K562 (cell line): ENCODE data around the gene LMOD1. TPM values are rescaled to one million over a fixed set of nuclear protein-coding genes. Genes with fewer than 3 reads are reported as not detected.

ENCODE experiments used
- ARHGAP35 ChIP-seq: fragments of 450-650 bp; IDR thresholded peaks from 2 replicates; pipeline ENCODE4 v1.6.1; 2018; ENCODE audit not compliant: partially characterized antibody
- ARID3B ChIP-seq: fragments of 250-450 bp; sonication (Bioruptor Pico); IDR thresholded peaks from 2 replicates; pipeline ENCODE4 v1.4.0; 2020; ENCODE audit warnings: borderline replicate concordance
- ATF1 ChIP-seq, 2 experiments: fragments of 450-650 bp in 1 of 2; IDR thresholded peaks; 2 replicates each; pipeline ENCODE4 v1.6.1; 2016; ENCODE audit warnings: missing compliant biosample characterization in 1 of 2, missing genetic modification characterization in 1 of 2
- CHD2 ChIP-seq: IDR thresholded peaks from 2 replicates; pipeline ENCODE4 v1.6.1; 2011; ENCODE audit warnings: low read depth, low read length
- ETS2 ChIP-seq: IDR thresholded peaks from 2 replicates; pipeline ENCODE4 v1.6.1; 2016; ENCODE audit warnings: borderline replicate concordance, missing genetic modification characterization, mild to moderate bottlenecking, moderate library complexity, missing compliant biosample characterization; ENCODE audit not compliant: poor library complexity, severe bottlenecking
- SLC30A9 ChIP-seq: fragments of 250-450 bp; sonication (Bioruptor Pico); IDR thresholded peaks from 2 replicates; pipeline ENCODE4 v1.8.0; 2022; ENCODE audit warnings: mild to moderate bottlenecking, moderate library complexity
- SRSF9 ChIP-seq: fragments of 200-400 bp; formaldehyde crosslinking; IDR thresholded peaks from 2 replicates; pipeline ENCODE4 v1.6.1; 2017; ENCODE audit warnings: low read depth, low read length, borderline replicate concordance
- TCFL5 ChIP-seq: fragments of 250-450 bp; sonication (Bioruptor Pico); conservative IDR thresholded peaks from 2 replicates; pipeline ENCODE4 v1.6.1; 2021; ENCODE audit warnings: mild to moderate bottlenecking, moderate library complexity, matching md5 sums
- ZFP30 ChIP-seq: fragments of 250-450 bp; sonication (Bioruptor Pico); IDR thresholded peaks from 2 replicates; pipeline ENCODE4 v1.8.0; 2022; ENCODE audit warnings: moderate library complexity, mild to moderate bottlenecking, inconsistent platforms, borderline replicate concordance
- ZNF449 ChIP-seq: fragments of 250-450 bp; sonication (Bioruptor Pico); IDR thresholded peaks from 2 replicates; pipeline ENCODE4 v1.8.0; 2022; ENCODE audit warnings: moderate library complexity, mild to moderate bottlenecking, inconsistent platforms
- polyA plus RNA-seq, 8 experiments: library from polyadenylated mRNA; depleted of rRNA in 4 of 8; stranded (reverse) in 5 of 8; unstranded in 3 of 8; fragments of >200 nt; fragmentation: Nextera tagmentation in 2 of 8; fragmentation: Illumina TruSeq in 1 of 8; extraction: Ambion mirVana in 2 of 8; extraction: Trizol in 1 of 8; gene quantifications; 2 replicates each; pipeline versions ENCODE4 v1.2.1 to v1.2.3, GENCODE V29; 2011 to 2014; ENCODE audit warnings: inconsistent platforms in 1 of 8, missing spikeins in 1 of 8
- total RNA-seq, 7 experiments: library from RNA; depleted of rRNA in 6 of 7; stranded (reverse); fragments of >200 nt in 6 of 7; fragmentation: Illumina TruSeq in 2 of 7; extraction: Trizol in 2 of 7; gene quantifications; 2 replicates each; pipeline versions ENCODE4 v1.2.1 to v1.2.3, GENCODE V29; 2011 to 2021; ENCODE audit warnings: low replicate concordance in 1 of 7
- TF ChIP-seq, protein P1 (sequence below): sonication (generic); formaldehyde crosslinking; IDR thresholded peaks from 2 replicates; pipeline ENCODE4 v1.8.0; 2022; ENCODE audit warnings: mild to moderate bottlenecking, missing genetic modification reagents
- TF ChIP-seq, protein P2 (sequence below), 3 experiments: IDR thresholded peaks in 2 of 3; conservative IDR thresholded peaks in 1 of 3; 2 replicates each; pipeline ENCODE4 v1.5.1; 2011 to 2012; ENCODE audit warnings: low read length in 3 of 3, mild to moderate bottlenecking in 3 of 3, control low read depth in 2 of 3, improper control_type of control experiment in 1 of 3, inconsistent platforms in 1 of 3, low read depth in 1 of 3, mixed read lengths in 1 of 3, moderate library complexity in 1 of 3; ENCODE audit not compliant: insufficient read depth in 2 of 3

LMOD1 gene
- total and polyA plus RNA-seq, 9 of the 15 experiments (the other 6 are each of a cell fraction or from before 2014, with no cell fraction given), result 0.03 to 0.54 (median 0.38) TPM; not detected in 1

DNA sequence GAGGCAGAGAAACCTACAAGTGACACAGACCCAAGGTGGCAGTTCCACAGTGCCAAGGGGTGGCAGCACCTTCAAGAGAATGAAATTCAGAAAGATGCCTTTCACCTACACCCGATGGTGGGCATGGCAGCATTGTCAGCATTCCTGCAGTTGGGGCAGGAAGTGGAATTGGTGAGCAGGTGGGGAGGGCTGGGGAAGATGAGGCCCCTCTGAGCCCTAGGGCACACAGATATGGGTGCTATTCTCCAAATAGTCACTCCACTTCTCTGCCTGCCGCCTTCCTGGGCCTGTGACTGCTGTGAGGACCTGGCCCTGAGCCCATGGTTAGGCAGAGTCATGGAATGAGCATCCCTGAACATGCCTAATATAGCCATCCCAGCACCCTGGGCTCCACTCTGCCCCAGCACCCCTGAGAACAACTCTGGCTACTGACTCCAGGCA lies 49.4 kb downstream of the LMOD1 start (continued):
- TF ChIP-seq ZFP30 (CRISPR knock-in tag), result no peak
- TF ChIP-seq, protein P1, sequence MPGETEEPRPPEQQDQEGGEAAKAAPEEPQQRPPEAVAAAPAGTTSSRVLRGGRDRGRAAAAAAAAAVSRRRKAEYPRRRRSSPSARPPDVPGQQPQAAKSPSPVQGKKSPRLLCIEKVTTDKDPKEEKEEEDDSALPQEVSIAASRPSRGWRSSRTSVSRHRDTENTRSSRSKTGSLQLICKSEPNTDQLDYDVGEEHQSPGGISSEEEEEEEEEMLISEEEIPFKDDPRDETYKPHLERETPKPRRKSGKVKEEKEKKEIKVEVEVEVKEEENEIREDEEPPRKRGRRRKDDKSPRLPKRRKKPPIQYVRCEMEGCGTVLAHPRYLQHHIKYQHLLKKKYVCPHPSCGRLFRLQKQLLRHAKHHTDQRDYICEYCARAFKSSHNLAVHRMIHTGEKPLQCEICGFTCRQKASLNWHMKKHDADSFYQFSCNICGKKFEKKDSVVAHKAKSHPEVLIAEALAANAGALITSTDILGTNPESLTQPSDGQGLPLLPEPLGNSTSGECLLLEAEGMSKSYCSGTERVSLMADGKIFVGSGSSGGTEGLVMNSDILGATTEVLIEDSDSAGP (CRISPR knock-in tag), result no peak
- TF ChIP-seq ETS2 (tag), result no peak
- TF ChIP-seq ARHGAP35, result no peak
- TF ChIP-seq, protein P2, sequence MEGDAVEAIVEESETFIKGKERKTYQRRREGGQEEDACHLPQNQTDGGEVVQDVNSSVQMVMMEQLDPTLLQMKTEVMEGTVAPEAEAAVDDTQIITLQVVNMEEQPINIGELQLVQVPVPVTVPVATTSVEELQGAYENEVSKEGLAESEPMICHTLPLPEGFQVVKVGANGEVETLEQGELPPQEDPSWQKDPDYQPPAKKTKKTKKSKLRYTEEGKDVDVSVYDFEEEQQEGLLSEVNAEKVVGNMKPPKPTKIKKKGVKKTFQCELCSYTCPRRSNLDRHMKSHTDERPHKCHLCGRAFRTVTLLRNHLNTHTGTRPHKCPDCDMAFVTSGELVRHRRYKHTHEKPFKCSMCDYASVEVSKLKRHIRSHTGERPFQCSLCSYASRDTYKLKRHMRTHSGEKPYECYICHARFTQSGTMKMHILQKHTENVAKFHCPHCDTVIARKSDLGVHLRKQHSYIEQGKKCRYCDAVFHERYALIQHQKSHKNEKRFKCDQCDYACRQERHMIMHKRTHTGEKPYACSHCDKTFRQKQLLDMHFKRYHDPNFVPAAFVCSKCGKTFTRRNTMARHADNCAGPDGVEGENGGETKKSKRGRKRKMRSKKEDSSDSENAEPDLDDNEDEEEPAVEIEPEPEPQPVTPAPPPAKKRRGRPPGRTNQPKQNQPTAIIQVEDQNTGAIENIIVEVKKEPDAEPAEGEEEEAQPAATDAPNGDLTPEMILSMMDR (IDR thresholded peaks at IDR 0.05 in 2 of 3, conservative IDR thresholded peaks at IDR 0.05 in 1 of 3; ENCODE audit: insufficient read depth in 2 of 3, low read depth in 1 of 3, low read length in 3 of 3), result peak in 2 of 3 experiments; percentile 26 to 45; a peak in 3 of 6 replicates
- TF ChIP-seq SRSF9, result no peak
- no peak for TF ChIP-seq TCFL5 (CRISPR knock-in tag)
- TF ChIP-seq SLC30A9, result no peak
- no peak for TF ChIP-seq ARID3B (CRISPR knock-in tag)
- TF ChIP-seq CHD2, result no peak
- TF ChIP-seq ATF1 (CRISPR knock-in tag; IDR thresholded peaks at IDR 0.05), result no peak
- TF ChIP-seq ATF1 (tag; IDR thresholded peaks at IDR 0.05), result no peak
- no peak for TF ChIP-seq ZNF449 (CRISPR knock-in tag)
- TF ChIP-seq, all 486 proteins: peak for 3
